Measurements from ENCODE around the gene NAGLU. TPM values are rescaled to one million over a fixed set of nuclear protein-coding genes. Genes with fewer than 3 reads are reported as not detected.

Gene NAGLU
- total and polyA plus RNA-seq, 2 of the 13 experiments (the other 11 are each of a cell fraction or from before 2014, with no cell fraction given): 28.2 to 40.1 TPM

DNA sequence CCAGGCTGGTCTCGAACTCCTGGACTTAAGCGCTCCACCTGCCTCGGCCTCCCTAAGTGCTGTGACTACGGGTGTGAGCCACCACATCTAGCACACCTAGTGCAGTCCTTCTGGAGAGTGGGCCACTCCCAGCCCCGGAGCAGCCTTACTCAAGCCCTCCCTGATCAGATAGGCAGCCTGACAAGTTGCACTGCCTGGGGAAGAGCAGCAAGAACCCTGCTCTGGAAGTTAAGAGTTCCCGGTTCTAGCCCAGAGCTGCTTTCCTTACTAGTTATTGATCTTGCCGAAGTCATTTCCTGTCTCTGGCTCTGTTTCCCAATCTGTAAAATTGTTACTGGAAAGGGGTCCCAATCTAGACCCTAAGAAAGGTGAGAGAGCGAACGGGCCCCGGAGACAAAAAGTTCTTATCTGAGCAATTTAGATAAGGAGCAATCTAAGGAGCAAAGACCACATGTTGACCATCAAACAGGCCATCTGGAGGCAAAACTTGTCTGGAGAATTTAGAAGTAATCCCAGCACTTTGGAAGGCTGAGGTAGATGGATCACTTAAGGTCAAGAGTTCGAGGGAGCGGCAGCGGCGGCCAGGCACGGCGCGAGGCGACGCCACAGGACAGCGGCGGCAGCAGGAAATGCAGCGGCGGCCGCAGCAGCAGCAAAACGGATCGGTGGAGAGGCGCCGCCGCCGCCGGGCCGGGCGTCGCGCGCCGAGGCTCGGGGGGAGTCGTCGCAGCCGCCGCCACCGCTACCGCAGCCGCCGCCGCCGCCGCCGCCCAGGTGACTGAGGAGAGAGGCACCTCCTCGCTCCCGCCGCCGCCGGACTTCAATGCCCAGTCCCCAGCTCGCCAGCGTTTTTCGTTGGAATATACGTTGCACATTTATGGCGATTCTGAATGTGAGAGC is 4.3 kb upstream of the NAGLU start (continued):
- TF ChIP-seq, protein P1, sequence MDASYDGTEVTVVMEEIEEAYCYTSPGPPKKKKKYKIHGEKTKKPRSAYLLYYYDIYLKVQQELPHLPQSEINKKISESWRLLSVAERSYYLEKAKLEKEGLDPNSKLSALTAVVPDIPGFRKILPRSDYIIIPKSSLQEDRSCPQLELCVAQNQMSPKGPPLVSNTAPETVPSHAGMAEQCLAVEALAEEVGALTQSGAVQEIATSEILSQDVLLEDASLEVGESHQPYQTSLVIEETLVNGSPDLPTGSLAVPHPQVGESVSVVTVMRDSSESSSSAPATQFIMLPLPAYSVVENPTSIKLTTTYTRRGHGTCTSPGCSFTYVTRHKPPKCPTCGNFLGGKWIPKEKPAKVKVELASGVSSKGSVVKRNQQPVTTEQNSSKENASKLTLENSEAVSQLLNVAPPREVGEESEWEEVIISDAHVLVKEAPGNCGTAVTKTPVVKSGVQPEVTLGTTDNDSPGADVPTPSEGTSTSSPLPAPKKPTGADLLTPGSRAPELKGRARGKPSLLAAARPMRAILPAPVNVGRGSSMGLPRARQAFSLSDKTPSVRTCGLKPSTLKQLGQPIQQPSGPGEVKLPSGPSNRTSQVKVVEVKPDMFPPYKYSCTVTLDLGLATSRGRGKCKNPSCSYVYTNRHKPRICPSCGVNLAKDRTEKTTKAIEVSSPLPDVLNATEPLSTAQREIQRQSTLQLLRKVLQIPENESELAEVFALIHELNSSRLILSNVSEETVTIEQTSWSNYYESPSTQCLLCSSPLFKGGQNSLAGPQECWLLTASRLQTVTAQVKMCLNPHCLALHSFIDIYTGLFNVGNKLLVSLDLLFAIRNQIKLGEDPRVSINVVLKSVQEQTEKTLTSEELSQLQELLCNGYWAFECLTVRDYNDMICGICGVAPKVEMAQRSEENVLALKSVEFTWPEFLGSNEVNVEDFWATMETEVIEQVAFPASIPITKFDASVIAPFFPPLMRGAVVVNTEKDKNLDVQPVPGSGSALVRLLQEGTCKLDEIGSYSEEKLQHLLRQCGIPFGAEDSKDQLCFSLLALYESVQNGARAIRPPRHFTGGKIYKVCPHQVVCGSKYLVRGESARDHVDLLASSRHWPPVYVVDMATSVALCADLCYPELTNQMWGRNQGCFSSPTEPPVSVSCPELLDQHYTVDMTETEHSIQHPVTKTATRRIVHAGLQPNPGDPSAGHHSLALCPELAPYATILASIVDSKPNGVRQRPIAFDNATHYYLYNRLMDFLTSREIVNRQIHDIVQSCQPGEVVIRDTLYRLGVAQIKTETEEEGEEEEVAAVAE (CRISPR knock-in tag; IDR thresholded peaks at IDR 0.05; ENCODE audit: borderline replicate concordance): no peak
- no peak for TF ChIP-seq ZNF652 (CRISPR knock-in tag; IDR thresholded peaks at IDR 0.05; ENCODE audit: borderline replicate concordance, low read depth)
- no peak for TF ChIP-seq CAMTA2 (CRISPR knock-in tag; IDR thresholded peaks at IDR 0.05; ENCODE audit: borderline replicate concordance)
- TF ChIP-seq, protein P2, sequence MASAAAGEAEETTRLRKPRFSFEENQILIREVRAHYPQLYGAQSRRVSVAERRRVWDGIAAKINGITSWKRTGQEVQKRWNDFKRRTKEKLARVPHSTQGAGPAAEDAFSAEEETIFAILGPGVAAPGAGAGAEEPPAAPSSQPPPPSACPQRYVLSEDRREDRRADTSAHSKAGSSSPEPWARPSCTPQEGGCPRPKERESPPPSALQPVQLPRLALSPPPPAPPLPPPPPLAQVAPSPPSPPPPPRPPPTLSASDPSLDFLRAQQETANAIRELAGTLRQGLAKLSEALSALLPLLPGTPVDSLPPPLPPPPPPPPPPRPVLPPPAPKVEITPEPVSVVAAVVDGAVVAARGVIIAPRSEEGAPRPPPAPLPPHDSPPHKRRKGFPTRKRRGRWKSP (CRISPR knock-in tag; IDR thresholded peaks at IDR 0.05): no peak
- TF ChIP-seq STAG1 (CRISPR knock-in tag; IDR thresholded peaks at IDR 0.05): peak; percentile 54
- TF ChIP-seq EP300 (IDR thresholded peaks at IDR 0.05; ENCODE audit: low read depth in 2 of 2, low read length in 2 of 2): peak in 1 of 2 experiments; percentile 1; a peak in 1 of 4 replicates
- no peak for TF ChIP-seq EP300 (CRISPR knock-in tag; IDR thresholded peaks at IDR 0.05; ENCODE audit: borderline replicate concordance)
- TF ChIP-seq ELF4 (CRISPR knock-in tag; IDR thresholded peaks at IDR 0.05; ENCODE audit: borderline replicate concordance): no peak; the same call in 1 of the 2 replicates
- TF ChIP-seq ZNF768 (CRISPR knock-in tag; IDR thresholded peaks at IDR 0.05): no peak
- TF ChIP-seq DMAP1 (CRISPR knock-in tag; IDR thresholded peaks at IDR 0.05): no peak
- TF ChIP-seq, protein P3, sequence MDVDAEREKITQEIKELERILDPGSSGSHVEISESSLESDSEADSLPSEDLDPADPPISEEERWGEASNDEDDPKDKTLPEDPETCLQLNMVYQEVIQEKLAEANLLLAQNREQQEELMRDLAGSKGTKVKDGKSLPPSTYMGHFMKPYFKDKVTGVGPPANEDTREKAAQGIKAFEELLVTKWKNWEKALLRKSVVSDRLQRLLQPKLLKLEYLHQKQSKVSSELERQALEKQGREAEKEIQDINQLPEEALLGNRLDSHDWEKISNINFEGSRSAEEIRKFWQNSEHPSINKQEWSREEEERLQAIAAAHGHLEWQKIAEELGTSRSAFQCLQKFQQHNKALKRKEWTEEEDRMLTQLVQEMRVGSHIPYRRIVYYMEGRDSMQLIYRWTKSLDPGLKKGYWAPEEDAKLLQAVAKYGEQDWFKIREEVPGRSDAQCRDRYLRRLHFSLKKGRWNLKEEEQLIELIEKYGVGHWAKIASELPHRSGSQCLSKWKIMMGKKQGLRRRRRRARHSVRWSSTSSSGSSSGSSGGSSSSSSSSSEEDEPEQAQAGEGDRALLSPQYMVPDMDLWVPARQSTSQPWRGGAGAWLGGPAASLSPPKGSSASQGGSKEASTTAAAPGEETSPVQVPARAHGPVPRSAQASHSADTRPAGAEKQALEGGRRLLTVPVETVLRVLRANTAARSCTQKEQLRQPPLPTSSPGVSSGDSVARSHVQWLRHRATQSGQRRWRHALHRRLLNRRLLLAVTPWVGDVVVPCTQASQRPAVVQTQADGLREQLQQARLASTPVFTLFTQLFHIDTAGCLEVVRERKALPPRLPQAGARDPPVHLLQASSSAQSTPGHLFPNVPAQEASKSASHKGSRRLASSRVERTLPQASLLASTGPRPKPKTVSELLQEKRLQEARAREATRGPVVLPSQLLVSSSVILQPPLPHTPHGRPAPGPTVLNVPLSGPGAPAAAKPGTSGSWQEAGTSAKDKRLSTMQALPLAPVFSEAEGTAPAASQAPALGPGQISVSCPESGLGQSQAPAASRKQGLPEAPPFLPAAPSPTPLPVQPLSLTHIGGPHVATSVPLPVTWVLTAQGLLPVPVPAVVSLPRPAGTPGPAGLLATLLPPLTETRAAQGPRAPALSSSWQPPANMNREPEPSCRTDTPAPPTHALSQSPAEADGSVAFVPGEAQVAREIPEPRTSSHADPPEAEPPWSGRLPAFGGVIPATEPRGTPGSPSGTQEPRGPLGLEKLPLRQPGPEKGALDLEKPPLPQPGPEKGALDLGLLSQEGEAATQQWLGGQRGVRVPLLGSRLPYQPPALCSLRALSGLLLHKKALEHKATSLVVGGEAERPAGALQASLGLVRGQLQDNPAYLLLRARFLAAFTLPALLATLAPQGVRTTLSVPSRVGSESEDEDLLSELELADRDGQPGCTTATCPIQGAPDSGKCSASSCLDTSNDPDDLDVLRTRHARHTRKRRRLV (CRISPR knock-in tag; IDR thresholded peaks at IDR 0.05): no peak
- TF ChIP-seq PTBP1 (IDR thresholded peaks at IDR 0.05; ENCODE audit: low read depth, low read length, poor library complexity, severe bottlenecking): no peak
- TF ChIP-seq, protein P4, sequence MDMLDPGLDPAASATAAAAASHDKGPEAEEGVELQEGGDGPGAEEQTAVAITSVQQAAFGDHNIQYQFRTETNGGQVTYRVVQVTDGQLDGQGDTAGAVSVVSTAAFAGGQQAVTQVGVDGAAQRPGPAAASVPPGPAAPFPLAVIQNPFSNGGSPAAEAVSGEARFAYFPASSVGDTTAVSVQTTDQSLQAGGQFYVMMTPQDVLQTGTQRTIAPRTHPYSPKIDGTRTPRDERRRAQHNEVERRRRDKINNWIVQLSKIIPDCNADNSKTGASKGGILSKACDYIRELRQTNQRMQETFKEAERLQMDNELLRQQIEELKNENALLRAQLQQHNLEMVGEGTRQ (IDR thresholded peaks at IDR 0.05; ENCODE audit: low read depth, low read length): no peak
- TF ChIP-seq, protein P4 (CRISPR knock-in tag; IDR thresholded peaks at IDR 0.05; ENCODE audit: borderline replicate concordance): no peak
- TF ChIP-seq CENPT (CRISPR knock-in tag; IDR thresholded peaks at IDR 0.05; ENCODE audit: low read depth): no peak

Data from HepG2 (cell line).